ENCODE data around the gene GSG1L. TPM values are rescaled to one million over a fixed set of nuclear protein-coding genes. Genes with fewer than 3 reads are reported as not detected.

GSG1L gene
- total and polyA plus RNA-seq, 12 donors: 0.68 to 14.6 (median 3.4) TPM; not detected in 5

- no peaks in the 10 kb centered on the region for H3K9me3 ChIP-seq
- peaks cover 0 to 15% (median 0%) of the 10 kb centered on the region in 7 donors for H3K27me3 ChIP-seq
- no peaks in the 10 kb centered on the region for H3K36me3 ChIP-seq
- H3K27ac ChIP-seq: no peak overlapping the region
- TF ChIP-seq CTCF (IDR thresholded peaks at IDR 0.05): no peak
- DNase-seq (no peak), ATAC-seq (no peak)
- WGBS, 2 donors: 89 to 95% methylated on average over 4 of the region's 4 CpGs
- intact Hi-C loops (cut with DNase I): no loop called here
- H3K4me1 ChIP-seq: no peaks in the 10 kb centered on the region
- H3K4me3 ChIP-seq: no peak overlapping the region
Measured at GRCh38 chr16:28033870-28034269, 29.6 kb downstream of the GSG1L start.

- ATAC-seq (no peak), DNase-seq (no peak)
- Histone ChIP-seq H3K9me3 (peaks cover 0 to 9% (median 0%) of the 10 kb centered on the region in 11 donors), H3K27me3 (peaks cover 0 to 8% (median 0%) of the 10 kb centered on the region in 7 donors), H3K4me3 (no peak overlapping the region), H3K4me1 (no peaks in the 10 kb centered on the region), H3K27ac (no peak overlapping the region), H3K36me3 (no peaks in the 10 kb centered on the region)
- TF ChIP-seq CTCF (IDR thresholded peaks at IDR 0.05): no peak
- 87% methylated on average over 6 of the region's 6 CpGs for whole genome bisulfite sequencing, 2 donors
- intact Hi-C loops (cut with DNase I): loop anchor here in 1 of 10 donors (10.0 kb wide), 1 partner anchor 55 kb away; no protein-coding TSS in a partner anchor
Measured at GRCh38 chr16:28029387-28030002, 34.0 kb downstream of the GSG1L start.

- WGBS, 2 donors: 85 to 86% methylated on average over 3 of the region's 3 CpGs
- H3K4me3 ChIP-seq: no peak overlapping the region
- DNase-seq (no peak), ATAC-seq (no peak)
- intact Hi-C loops (cut with DNase I): loop anchor here in 1 of 10 donors (10.0 kb wide), 1 partner anchor 58 kb away; no protein-coding TSS in a partner anchor
- no peaks in the 10 kb centered on the region for H3K36me3 ChIP-seq
- no peaks in the 10 kb centered on the region for H3K4me1 ChIP-seq
- TF ChIP-seq CTCF (IDR thresholded peaks at IDR 0.05): no peak
- H3K9me3 ChIP-seq: peaks cover 0 to 9% (median 0%) of the 10 kb centered on the region in 11 donors
- H3K27ac ChIP-seq: no peak overlapping the region
- no peaks in the 10 kb centered on the region for H3K27me3 ChIP-seq
Measured at GRCh38 chr16:28027055-28027454, 36.5 kb downstream of the GSG1L start.

- no peak for TF ChIP-seq CTCF (IDR thresholded peaks at IDR 0.05)
- Histone ChIP-seq H3K4me1 (no peaks in the 10 kb centered on the region), H3K36me3 (no peaks in the 10 kb centered on the region), H3K9me3 (peaks cover 0 to 20% (median 6%) of the 10 kb centered on the region in 11 donors), H3K27ac (no peak overlapping the region), H3K27me3 (no peaks in the 10 kb centered on the region), H3K4me3 (no peak overlapping the region)
- intact Hi-C loops (cut with DNase I): loop anchor here in 1 of 10 donors (10.0 kb wide), 1 partner anchor 59 kb away; no protein-coding TSS in a partner anchor
- ATAC-seq (no peak), DNase-seq (no peak)
- 73 to 74% methylated on average over 4 of the region's 4 CpGs for WGBS, 2 donors
Measured at GRCh38 chr16:28025631-28026030, 37.9 kb downstream of the GSG1L start.
